ENCODE measurements around the gene PITX1.

Gene PITX1

DNA sequence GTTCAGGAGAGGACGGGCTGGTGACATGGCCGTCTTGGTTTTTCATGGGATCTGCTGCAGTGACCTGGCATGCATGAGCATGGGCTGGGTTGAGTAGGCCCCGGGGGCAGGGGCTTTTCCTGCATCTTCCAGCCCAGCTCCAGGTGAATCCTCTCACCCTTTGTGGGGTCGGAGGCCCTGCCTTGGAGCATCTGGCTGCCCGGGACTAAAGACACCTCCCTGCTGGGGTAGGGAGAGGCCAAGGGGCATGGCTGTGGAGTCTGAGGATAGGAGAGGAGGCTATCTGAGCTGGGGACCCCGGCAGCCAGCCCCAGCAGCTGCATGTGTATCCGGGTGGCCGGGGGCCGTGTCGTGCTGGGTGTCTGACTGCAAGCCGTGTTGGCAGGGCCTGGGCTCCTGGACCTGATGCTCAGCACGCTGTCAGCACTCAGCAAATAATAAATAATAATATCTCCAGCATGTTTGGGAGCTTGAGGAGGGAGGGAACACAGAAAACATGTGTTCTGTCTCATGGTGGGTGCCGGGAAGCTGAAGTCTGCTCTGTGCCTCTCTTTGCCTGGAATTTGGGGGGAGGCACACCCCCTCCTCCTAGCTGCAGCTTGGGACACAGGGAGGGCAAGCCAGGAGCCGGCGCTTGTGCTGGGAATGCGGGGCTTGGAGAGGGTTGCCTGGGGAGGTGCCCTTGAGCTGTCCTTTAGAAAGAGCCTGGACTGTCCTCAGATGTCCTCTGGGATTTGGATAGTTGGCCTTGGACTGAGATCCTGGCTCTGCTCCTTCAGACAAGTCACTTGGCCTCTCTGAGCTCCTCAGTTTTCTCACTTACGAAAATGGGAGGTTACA is 28.4 kb upstream of the PITX1 start:
- DNase-seq (ENCODE audit: low read depth) = no peak

DNA sequence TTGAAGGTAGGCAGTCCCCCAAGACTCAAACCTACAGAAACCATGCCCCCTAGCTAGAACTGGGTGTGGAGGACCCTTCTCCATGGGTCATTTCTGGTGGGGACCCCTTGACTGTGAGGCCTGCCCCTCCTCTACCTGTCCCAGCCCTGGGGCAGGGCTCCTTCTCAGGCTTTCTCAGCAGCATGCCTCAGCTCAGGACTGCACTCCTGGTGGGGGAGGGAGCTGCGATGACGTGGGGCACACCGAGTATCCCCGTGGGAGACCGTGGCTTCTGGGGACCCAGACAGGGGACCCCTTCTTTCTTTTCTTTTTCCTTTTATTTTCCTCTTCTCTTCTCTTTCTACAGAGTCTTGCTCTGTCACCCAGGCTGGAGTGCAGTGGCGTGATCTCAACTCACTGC is 27.0 kb upstream of the PITX1 start:
- no peak for DNase-seq (ENCODE audit: low read depth)

DNA sequence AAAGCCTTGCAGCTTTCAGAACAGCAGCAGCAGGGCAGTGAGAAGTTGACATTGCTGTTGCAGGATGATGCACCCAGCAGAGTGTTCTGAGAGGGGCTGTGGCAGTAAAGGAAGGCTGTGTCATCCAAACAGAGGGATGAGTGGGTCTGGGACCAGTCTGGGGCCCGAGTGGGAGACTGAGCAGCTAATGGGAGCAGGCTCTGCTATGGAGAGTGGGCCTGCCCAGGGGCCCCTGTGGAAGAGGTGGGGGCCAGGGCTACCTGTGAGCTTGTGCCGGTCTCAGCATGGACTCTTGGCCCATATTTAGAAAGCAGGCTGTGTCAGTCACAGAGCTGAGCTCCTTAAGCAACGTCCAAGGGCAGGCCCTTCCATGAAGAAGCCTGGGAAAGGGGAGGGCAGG is 26.0 kb upstream of the PITX1 start:
- DNase-seq (ENCODE audit: low read depth) = no peak

DNA sequence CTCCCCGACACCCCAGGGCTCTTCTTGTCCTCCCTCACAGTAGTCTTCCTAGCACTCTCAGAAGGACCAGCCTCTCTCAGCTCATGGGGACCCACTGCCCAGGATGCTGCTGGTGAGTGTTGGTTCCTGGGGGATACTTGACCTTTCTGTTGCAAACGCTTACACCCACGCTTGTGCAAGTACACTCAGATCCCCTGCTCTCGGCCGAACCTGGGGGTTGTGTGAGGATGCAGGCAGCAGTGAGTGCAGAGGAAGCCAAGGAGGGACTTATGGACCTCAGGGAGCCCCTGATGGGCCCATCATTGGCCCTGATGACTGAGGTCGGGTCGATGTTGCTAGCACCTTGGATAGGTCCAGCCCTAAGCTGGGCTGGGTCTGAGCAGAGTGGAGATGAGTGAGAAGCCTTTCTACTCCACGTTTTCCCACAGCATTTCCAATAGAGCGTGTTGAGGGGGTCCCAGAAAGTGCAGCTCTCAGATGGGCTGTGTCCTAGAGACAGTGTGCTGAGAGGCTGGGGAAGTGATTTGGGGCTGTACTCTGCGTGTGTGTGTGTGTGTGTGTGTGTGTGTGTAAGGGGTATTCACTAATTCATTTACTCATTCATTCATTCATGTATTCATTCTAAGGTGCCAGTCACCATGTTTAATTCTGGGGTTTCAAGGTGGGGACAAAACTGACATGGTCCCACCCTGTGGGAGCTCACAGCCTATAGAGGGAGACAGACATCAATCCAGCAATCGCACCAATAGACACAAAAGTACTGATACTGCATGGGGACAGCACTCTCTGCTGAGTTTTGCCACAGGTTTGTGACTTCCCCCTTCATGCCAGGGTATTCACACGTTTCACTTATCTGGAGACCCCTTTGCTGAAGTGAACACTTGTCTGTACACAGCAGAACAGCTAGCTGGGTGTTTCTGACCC is 25.2 kb upstream of the PITX1 start:
- DNase-seq (ENCODE audit: low read depth) = no peak

DNA sequence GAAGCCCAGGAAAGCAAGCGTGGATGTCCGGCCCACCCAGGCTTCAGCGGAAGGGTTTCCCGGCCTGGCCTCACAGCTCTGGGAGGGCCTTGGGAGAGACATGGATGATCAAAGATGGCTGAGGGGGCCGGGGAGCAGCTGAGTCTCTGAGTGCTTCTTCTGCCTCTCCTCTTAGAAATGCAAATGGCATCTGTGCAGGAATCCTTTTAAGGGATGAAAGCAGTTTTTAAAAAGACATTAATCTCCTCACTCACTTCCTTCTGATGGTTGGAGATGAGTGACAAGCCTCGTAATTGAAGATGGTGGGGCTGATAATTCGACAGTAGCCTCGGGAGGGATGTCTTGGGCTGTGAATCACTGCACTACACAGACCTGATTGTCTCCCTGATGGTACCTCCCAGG is 24.3 kb upstream of the PITX1 start:
- no peak for DNase-seq (ENCODE audit: low read depth)

DNA sequence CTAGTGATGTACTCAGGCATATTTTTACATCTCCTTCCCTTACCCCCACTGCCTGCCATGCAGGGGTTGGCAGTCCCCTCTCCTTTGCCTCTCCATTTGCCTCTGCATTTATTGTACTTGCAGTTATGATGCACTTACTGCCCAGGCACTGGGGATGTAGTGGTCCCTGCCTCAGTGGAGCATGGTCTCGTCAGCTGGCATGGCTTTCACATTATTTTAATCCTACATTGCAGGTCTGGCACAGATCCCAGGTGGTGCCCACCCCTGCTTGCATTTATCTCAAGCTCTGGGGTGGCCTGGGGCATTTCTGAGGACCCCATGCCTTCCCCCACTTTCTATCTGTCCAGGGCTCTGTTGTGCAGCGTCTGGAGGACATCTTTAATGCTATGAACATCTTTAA is 23.2 kb upstream of the PITX1 start:
- DNase-seq (ENCODE audit: low read depth) = no peak

DNA sequence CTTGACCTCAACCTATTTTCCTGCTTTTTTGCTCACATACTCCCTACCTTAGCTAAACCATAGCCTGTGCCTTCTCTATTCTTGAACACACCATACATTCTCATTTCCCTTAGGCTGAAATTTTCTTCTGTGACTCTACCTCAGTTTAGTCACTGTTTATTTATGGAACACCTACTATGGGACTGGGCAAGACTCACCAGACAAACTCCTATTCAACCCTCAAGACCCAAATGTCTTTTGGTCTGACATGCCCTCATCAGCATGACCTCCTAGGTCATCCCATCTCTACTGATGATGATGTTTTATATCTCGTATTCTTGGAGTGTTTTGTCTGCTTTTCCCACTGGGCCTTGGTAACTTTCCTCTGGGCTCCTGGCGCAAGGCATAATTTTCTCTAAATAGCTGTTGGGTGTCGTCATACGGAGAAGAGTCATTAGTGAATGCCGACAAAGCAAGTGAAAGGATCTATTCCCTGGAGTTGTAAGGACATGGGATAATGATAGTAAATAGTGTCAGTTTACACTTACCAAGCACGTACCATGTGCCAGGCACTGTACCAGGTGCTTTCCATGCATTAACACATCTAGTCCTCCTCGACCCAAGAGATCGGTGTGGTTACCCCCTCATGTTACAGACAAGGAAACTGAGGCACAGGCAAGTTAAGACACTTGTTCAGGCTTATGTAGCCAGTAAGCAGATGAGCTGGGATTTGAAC is 22.4 kb upstream of the PITX1 start:
- DNase-seq (ENCODE audit: low read depth) = no peak

DNA sequence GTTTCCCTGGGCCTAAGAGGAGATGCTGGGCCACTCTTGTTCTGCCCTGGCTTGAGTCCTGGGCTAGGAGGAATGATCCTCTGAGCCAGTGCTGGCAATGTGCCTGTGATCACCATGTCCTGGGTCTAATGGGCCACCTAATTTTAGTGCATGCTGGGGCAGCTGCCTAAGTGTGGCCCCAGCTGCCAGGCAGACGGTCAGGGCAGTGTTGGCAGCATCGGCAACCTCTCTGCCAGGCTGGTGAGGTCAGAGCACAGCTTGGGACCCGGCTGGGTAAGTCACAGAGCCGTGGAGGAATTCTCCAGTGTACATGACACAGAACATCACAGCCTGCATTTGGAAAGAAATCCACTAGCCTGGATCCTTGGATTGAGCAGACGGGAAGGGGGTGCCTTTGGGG is 21.4 kb upstream of the PITX1 start:
- DNase-seq (ENCODE audit: low read depth) = no peak

DNA sequence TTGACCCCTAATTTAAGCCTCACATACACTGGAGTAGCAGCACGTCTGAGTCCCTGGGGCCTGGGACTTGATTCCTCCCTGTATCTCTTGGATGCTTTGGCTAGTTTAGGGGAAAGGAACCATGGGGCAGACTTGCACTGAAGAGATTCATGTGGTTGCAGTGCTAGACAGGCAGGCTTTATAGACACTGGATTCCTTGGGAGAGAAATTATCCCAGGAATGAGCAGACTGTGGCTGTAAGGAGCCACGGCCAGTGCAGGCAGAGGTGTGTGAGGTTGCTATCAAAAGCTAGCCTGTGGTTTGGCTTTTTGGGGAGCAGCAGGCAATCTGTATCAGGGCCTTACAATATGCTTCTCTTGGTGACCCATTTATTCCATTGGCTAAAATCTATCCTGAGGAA is 20.5 kb upstream of the PITX1 start:
- no peak for DNase-seq (ENCODE audit: low read depth)

DNA sequence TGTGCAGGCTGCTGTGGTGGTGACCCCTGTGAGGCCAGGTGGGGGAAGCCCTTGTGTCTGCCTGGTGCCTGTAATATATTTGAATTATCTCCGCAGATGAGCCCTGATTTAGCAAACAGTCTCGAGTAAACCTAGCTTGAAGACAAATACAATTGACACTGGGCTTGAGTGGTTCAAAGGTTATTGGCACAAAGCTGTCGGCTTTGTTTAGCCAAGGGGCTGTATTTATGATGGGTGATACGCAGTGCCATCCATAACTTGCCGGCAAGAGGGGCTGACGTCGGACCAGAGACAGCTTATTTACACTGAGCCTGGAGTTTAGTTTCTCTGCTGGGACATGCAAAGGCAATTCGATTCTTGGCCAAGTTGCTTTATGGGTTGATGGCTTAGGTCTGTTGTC is 20.0 kb upstream of the PITX1 start:
- DNase-seq (ENCODE audit: low read depth) = no peak

DNA sequence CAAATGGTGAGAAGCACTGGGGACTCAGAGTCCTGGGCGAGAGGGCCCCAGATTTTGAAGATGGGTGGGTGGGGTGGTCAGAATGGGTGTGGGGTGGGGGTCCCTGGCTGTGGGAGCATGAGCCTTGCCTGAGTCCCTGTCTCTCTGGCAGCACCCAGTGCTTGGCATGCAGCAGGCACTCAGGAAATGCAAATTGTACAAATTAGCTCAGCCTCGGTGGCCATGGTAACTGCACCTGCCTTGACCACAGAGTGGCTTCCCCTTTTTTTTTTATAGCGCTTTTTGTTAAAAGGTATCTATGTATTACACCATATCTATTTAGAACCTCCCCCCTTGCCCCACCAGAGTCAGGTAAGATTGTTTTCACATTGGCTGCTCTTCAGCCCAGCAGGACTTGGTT is 19.2 kb upstream of the PITX1 start:
- DNase-seq (ENCODE audit: low read depth) = no peak

DNA sequence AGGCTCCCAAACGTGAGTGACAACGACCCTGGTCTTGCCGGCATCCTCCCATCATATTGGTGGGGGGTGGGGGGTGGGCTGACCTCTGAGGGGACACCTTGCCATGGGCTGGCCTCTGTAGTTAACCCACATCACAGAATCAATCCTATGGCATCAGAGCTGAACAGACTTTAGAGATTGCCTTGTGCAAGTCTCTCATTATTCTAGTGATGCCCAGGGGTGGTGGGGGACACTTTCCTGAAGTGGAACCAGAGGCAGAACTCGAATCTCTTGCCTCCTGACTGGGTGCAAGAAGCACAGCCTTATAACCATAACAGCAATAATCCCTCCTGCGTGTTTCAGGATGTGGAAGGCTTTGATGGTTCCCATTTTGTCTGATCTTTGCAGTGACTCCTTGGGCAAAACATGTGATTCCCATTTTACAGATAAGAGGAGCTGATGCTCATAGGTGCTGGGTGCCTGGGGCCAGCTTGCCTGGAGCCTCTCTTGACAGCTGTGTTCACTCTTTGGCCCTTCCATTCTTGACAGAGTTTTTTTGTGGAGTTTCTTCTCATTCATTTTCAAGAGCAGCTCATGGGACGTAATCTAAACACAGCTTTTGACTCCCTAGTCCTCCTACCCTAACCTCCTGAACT is 18.6 kb upstream of the PITX1 start:
- DNase-seq (ENCODE audit: low read depth) = no peak

DNA sequence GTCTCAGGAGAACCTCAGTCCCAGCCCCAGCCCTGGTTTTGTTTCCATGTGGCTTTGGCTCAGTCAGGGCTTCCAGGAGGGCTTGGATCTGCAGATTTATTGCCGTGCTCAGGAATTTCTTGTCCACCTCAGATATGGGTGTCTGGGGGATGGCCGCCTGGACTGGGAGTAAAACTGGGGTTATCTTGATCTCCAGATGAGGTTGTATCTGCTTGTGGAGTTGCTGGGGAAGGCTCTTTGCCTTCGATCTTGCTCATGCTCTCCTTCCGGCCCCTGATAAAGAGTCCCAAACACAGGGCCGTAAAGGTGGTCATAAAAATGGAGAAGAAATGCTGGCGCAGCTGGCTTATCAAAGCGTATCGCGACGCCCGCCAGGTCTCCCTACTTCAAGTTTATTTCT is 17.8 kb upstream of the PITX1 start:
- DNase-seq (ENCODE audit: low read depth) = no peak

DNA sequence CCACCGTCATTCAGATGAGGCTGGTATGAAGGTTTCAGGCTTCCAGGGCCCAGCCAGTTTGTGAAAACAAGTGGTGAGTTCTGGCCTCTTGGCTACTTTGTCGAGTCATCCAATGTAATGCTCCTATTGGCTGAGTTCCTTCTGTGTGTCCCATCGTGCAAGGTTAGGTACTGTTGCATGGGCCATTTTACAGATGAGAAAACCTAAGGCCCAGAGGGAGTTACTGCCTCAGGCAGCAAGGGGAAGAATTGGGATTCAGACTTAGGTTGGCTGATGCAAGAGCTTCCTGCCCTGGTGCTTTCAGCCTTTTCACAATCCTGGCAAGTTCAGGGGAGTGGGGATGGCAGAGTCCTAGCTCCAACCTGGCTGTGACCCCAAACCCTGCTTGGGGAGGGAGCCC is 17.4 kb upstream of the PITX1 start:
- DNase-seq (ENCODE audit: low read depth) = no peak

DNA sequence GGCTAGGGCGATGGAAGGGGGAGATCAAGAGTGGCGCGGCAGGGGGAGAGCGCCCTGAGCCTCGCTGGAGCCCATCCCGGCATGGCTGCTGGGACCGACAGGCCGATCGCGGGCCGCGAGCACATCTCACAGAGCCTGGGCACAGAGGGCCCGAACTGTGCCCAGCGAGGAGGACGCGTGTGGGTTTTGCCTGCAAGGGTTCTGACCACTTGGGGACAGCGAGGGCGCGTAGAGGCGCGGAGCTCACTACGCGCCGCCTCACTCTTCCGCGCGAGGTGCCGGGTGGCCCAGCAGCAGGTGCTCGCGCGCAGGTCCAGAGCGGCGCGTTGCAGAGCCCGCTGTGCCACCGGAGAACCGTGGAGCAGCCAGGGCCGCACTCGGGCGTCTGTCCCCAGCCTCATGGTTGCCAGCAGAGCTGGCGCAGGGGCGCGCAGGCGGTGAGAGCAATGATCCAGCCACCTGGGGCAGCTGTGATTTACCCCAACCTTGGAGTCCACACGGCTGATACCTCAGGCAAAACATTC is 16.3 kb upstream of the PITX1 start:
- DNase-seq (ENCODE audit: low read depth) = no peak

DNA sequence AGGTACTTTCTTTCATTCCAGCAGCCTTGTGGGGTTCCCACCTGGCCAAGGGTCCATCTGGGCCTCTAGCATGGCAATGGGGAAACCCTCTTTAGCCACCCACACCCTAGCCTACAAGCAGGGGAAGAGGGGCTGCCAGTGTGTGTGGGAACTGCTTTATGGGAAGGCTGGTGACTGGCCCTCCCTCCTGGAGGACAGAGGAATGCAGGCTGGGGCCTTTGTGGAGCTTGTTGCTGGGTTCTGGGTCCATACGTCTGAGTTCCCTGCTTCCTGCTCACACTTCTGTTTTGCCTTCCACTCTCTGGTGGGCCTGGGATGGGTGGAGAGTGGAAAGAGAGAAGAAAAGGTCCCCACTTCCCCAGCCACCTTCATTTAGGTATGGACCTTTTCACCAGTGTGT is 14.9 kb upstream of the PITX1 start:
- DNase-seq (ENCODE audit: low read depth) = no peak

DNA sequence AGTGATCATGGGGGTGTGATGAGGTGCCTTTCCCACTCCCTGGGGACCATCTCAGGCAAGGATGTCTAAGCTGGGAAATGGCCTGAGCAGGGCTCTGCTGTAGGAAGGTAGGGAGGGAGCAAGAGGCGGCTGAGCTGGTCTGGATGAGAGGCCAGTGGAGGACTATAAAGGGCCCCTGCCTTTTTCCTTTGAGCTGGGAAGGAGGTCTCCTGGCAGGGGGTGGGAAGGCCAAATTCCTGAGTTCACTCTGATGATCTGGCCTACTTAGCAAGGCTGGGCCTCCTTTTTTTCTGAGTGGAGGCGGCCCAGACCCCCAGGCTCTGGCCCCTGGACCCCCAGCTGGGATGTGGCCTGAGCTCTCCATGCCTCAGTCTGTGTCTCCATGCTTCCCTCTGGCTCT is 14.3 kb upstream of the PITX1 start:
- no peak for DNase-seq (ENCODE audit: low read depth)

DNA sequence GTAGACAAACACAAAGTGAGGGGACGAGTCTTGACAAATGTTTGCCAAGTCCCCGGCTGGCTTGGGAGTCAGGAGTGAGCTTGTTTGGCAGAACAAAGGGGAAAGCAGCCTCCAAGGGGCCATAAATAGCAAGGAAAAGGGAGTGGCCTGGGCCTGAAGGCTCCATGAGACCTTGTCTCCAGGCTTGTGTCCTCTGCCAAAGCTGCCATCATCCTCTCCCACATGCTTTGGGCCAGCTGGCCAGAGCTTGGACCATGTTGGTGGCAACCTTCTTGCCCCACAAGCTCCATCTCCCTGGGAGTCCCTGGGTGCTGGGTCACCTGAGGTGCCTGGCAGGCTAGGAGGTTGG is 13.3 kb upstream of the PITX1 start:
- DNase-seq (ENCODE audit: low read depth) = no peak

DNA sequence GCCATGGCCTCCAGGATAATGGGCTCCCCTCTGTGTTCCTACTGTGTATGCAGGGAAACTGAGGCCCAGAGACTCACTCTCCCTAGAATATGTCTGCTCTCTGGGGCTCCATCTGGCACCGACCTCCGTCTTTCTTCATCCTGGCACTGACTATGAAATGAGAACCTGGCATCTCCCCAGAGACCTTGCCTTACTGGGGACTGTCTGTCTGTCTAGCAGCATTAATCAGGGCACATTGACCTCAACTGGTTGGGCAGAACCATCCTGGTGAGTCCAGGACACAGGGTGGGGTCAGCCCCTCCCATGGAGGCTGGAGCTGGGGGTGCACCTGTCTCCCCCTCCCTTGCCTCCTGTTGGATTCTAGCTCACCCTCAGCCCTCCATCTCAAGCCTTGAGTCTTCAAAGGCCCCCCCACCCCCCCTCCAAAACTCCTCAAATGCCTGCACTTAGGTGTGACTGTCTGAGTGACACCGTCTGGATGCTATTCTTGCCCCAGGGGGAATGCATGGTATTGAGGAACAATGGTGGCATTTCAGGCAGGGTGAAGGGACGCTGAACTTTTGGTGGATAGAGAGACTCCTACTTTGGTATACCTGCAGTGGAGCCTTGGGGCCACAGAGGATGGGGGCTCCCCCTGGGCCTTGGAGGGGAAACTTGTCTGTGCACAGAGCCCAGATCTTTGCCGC is 12.8 kb upstream of the PITX1 start:
- DNase-seq (ENCODE audit: low read depth) = no peak

DNA sequence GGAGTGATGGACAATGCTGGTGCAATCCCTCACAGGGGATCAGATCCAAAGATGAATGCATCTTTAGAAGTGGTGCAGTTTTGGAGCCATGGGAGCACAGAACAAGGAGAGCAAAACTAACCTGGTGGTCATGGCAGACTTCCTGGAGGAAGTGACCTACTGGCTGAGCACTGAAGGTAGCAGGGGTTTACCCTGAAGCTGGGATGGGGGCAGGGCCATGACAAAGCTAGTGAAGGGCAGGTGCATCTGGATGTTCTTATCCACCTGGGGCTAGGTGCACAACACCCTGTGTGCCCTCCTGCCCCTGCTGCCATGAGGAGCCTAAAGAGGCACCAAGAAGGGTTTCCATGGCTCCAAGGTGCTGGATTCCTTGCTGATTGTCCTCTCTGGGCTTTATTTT is 11.5 kb upstream of the PITX1 start:
- DNase-seq (ENCODE audit: low read depth) = no peak

DNA sequence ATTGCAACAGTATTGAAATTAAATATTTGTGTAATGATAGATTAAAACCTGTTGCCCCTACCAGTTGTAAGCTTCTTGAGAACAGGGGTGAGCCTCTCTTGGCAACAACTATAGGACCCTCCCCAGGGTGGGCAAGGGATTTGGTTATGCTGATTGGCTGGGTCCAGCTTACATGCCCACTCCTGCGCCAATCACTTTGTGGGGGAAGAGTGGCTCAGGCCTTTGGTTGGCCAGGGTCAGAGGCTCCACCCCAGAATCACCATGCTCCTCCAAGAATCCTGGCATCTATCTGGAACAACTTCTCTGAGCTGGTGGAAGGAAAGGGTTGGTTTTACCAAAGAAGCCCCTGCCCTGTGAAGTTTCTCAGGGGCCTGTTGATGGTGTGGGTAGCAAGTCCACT is 8.6 kb upstream of the PITX1 start:
- no peak for DNase-seq (ENCODE audit: low read depth)

DNA sequence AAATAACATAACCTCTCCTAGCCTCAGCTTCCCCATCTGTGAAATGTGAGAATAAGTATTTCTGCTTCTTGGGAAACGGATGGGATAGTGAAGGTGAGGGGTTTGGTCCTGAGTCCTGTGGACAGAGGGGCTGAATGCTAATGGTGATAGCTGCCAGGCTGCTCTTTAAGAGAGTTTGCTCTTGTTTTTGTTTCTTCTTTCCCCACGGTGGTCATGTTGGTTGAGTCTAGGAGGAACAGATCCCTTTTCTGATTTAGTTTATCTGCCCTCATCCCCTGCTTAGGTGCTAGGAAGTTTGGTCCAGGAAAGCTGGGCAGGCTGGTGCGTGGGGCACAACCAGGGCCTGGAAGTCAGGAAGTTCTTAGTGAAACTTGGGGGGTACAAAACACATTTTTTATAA is 7.7 kb upstream of the PITX1 start:
- no peak for DNase-seq (ENCODE audit: low read depth)

Data from HS-5 (cell line).